Neuron (in vitro differentiated cells): ENCODE results near the gene PLA2G2C.

Source experiments
- H2AFZ ChIP-seq: one replicate; pipeline ENCODE4 v1.6.1; 2013; ENCODE audit warnings: low read depth, mild to moderate bottlenecking, inconsistent platforms, low read length, moderate library complexity
- H3K27me3 ChIP-seq: one replicate; pipeline ENCODE4 v1.6.1; 2013; ENCODE audit warnings: low read length; ENCODE audit not compliant: insufficient read depth
- H3K36me3 ChIP-seq: one replicate; pipeline ENCODE4 v1.6.1; 2013; ENCODE audit warnings: low read length; ENCODE audit not compliant: insufficient read depth
- H3K4me1 ChIP-seq: one replicate; pipeline ENCODE4 v1.6.1; 2013; ENCODE audit warnings: low read length; ENCODE audit not compliant: insufficient read depth
- H3K4me3 ChIP-seq: 2 replicates; pipeline ENCODE4 v1.5.1; 2013; ENCODE audit warnings: mild to moderate bottlenecking, low read length, moderate library complexity
- H3K9me3 ChIP-seq: one replicate; pipeline ENCODE4 v1.6.1; 2013; ENCODE audit warnings: low read length

The PLA2G2C gene

DNA sequence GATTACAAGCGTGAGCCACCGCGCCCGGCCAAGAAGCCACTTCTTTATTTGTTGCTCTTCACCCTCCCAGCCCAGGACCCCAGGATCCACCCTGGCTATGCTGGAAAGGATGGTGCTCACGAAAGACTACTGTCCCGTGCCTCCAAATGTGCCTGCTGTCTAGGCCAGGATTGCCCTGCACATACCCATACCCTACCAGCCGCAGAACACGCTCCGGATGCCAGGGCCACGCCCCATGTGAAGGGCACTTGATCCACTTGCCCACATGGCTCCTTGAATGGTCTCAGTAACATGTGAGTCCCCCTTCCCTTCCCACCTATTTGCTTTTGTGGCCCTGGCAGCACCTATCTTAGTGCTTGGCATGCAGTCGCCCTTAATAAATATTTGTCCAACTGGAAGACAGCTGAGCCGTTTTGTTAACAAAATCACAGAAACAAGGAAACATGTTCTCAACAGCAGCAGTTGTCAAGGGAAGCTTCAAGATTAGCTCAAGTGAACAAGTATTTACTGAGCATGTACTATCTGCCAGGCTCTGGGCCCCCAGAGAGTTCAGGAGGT, 14.2 kb downstream of the PLA2G2C start:
- peaks cover 18% of the 10 kb centered on the region for H3K27me3 ChIP-seq
- H2AFZ ChIP-seq: no peak overlapping the region
- no peaks in the 10 kb centered on the region for H3K36me3 ChIP-seq
- no peak overlapping the region for H3K4me3 ChIP-seq
- no peaks in the 10 kb centered on the region for H3K9me3 ChIP-seq
- no peaks in the 10 kb centered on the region for H3K4me1 ChIP-seq

DNA sequence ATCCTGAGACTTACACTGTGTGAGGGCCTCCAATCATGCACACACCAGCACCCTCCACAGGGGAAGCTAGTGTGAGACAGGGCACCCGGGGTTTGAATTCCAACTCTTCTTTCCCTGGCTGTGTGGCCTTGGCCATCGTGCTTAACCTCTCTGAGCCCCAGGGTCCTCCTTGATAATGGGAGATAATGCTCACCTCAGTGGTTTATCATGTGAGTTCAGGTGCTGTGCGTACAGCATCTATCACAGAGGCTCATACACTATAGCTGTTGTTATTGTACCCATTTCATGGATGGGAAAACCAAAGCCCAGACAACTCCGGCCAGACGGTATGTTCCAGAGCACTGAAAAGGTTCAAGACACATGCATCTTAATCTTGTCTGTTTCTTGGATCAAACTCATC, 16.4 kb downstream of the PLA2G2C start:
- H3K9me3 ChIP-seq: no peaks in the 10 kb centered on the region
- H3K4me1 ChIP-seq: no peaks in the 10 kb centered on the region
- H3K36me3 ChIP-seq: no peaks in the 10 kb centered on the region
- H3K27me3 ChIP-seq: peaks cover 8% of the 10 kb centered on the region
- H3K4me3 ChIP-seq: no peak overlapping the region
- H2AFZ ChIP-seq: no peak overlapping the region

DNA sequence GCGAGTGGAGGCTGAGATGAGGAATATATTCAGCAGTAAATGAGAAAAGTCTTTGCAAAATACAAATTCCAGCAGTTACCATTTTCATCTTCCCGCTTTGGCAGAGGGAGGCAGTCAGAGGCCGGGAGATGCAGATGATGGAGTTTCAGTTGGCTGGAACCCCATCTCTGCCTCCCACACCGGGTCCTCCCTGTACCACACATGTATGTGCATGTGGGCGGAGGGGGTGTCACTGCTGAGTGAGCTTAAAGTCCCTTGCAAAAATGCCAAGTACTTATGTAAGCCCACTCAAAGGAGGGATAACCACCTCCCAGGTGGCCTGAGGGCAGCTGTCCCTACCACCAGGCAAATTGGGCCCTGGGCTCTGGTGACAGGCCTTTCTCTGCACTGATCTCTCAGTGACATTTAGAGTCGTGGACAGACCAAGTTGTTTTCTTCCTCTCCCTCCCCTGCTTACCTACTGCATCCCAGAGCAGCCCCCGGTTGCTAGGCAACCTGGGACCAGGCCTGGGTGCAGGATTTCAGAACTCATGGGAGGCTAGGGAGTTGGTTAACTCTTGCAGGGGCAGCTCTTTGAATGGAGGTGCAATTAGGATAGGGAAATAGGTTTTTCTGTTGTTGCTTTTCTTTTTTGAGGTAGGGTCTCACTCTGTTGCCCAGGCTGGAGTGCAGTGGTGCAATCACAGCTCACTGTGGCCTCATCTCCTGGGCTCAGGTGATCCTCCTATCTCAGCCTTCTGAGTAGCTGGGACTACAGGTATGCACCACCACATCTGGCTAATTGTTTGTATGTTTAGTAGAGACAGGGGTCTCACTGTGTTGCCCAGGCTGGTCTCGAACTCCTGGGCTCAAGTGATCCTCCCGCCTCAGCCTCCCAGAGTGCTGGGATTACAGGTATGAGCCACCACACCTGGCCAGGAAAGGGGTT, 17.5 kb downstream of the PLA2G2C start:
- Histone ChIP-seq H2AFZ (no peak overlapping the region), H3K27me3 (peaks cover 12% of the 10 kb centered on the region), H3K36me3 (no peaks in the 10 kb centered on the region), H3K4me1 (no peaks in the 10 kb centered on the region), H3K4me3 (no peak overlapping the region), H3K9me3 (no peaks in the 10 kb centered on the region)

DNA sequence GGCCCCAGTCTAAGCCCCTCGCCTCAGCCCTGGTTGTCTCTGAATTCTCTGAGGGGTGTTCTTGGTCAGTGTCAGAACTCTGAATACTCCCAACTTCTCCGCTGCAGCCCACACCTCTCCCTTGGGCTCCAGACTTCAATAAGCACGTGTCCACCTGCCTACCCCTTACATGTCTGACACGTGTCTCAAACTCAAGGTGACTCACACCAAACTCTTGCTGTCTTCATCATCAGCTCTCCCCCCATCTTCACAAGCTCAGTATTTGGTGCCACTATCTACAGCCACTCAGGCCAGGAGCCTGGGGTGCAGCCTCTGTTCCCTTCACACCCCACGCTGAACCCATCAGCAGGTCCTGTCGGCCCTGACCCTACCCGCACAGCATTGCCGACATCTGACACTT, 19.2 kb downstream of the PLA2G2C start:
- H2AFZ ChIP-seq: no peak overlapping the region
- no peak overlapping the region for H3K4me3 ChIP-seq
- H3K27me3 ChIP-seq: peaks cover 12% of the 10 kb centered on the region
- H3K9me3 ChIP-seq: no peaks in the 10 kb centered on the region
- H3K36me3 ChIP-seq: no peaks in the 10 kb centered on the region
- H3K4me1 ChIP-seq: no peaks in the 10 kb centered on the region

- no peak overlapping the region for H2AFZ ChIP-seq
- no peaks in the 10 kb centered on the region for H3K9me3 ChIP-seq
- H3K4me3 ChIP-seq: no peak overlapping the region
- no peaks in the 10 kb centered on the region for H3K36me3 ChIP-seq
- H3K4me1 ChIP-seq: no peaks in the 10 kb centered on the region
- H3K27me3 ChIP-seq: peaks cover 12% of the 10 kb centered on the region
Observed at GRCh38 chr1:20166051-20166450, 20.3 kb downstream of the PLA2G2C start.

GRCh38 chr1:20165522-20165951, 20.8 kb downstream of the PLA2G2C start:
- no peak overlapping the region for H3K4me3 ChIP-seq
- H3K27me3 ChIP-seq: peaks cover 16% of the 10 kb centered on the region
- H3K36me3 ChIP-seq: no peaks in the 10 kb centered on the region
- H2AFZ ChIP-seq: no peak overlapping the region
- no peaks in the 10 kb centered on the region for H3K4me1 ChIP-seq
- H3K9me3 ChIP-seq: no peaks in the 10 kb centered on the region

DNA sequence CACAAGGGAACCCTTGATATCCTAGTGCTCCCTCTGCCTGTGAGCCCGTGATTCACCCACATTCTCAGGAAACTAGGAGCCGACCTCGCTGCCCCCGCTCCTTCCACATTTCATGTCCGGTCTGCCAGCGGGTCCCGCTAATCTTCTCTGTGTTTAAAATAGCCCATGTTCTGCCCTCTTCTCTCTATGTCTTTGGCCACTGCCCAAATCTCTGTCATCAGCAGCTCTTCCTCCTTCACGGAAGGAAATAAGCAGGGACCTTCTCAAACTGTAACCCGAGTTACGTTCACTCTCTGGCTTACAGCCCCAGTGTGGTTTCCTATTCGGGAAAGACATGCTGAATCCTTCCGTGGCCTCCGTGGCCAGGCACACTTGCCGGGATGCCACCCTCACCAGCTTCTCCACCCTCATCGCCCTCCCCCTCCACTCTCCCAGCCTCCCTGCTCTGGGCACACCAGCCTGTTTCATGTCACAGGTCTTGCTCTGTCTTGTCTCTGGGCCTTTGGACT, 21.6 kb downstream of the PLA2G2C start:
- H3K27me3 ChIP-seq: peaks cover 19% of the 10 kb centered on the region
- no peaks in the 10 kb centered on the region for H3K4me1 ChIP-seq
- no peak overlapping the region for H3K4me3 ChIP-seq
- H2AFZ ChIP-seq: no peak overlapping the region
- no peaks in the 10 kb centered on the region for H3K9me3 ChIP-seq
- no peaks in the 10 kb centered on the region for H3K36me3 ChIP-seq

DNA sequence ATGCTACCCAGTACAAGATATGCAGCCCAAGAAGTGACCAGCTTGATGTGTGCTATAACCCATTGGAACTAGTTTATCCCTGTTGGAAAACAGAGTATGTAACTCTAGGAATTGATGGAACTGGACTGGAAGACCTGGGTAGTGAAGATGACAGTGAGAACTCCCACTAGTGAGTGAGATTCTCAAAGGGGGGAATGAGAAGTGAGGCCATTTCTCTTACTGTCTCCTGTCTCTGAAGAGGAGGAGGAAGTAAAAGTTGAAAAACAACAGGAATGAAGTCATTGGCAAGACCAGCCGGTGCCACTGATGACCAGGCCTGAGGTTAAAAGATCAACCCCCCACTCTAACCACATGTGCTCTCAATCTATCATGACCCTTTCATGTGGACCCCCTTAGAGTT, 26.3 kb downstream of the PLA2G2C start:
- H3K36me3 ChIP-seq: no peaks in the 10 kb centered on the region

DNA sequence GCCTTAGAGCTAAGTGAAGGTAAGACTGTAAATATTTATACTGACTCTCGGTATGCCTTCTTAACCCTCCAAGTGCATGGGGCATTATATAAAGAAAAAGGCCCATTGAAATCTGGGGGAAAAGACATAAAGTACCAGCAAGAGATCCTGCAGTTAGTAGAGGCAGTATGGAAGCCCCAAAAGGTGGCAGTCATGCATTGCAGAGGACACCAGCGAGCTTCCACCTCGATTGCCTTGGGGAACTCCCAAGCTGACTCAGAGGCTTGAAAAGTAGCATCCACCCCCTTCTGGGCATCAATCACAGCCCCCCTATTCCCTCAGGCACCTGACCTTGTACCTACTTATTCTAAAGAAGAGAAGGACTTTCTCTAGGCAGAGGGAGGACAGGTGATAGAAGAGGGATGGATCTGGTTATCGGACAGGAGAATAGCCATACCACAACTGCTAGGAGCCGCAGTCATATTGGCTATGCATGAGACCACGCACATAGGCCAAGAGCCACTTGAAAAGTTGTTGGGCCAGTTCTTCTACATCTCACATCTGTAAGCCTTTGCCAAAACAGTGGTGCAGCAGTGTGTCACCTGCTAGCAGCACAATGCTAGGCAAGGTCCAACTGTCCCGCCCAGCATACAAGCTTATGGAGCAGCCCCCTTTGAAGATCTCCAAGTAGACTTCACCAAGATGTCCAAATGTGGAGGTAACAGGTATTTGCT, 27.8 kb downstream of the PLA2G2C start:
- Histone ChIP-seq H3K4me3 (no peak overlapping the region), H3K4me1 (no peaks in the 10 kb centered on the region), H3K9me3 (no peaks in the 10 kb centered on the region), H3K27me3 (peaks cover 7% of the 10 kb centered on the region), H2AFZ (no peak overlapping the region), H3K36me3 (no peaks in the 10 kb centered on the region)

More for the DNA sequence above, 26.3 kb downstream of the PLA2G2C start:
- H3K4me1 ChIP-seq: no peaks in the 10 kb centered on the region
- no peaks in the 10 kb centered on the region for H3K9me3 ChIP-seq
- no peak overlapping the region for H3K4me3 ChIP-seq
- H2AFZ ChIP-seq: no peak overlapping the region
- peaks cover 12% of the 10 kb centered on the region for H3K27me3 ChIP-seq

DNA sequence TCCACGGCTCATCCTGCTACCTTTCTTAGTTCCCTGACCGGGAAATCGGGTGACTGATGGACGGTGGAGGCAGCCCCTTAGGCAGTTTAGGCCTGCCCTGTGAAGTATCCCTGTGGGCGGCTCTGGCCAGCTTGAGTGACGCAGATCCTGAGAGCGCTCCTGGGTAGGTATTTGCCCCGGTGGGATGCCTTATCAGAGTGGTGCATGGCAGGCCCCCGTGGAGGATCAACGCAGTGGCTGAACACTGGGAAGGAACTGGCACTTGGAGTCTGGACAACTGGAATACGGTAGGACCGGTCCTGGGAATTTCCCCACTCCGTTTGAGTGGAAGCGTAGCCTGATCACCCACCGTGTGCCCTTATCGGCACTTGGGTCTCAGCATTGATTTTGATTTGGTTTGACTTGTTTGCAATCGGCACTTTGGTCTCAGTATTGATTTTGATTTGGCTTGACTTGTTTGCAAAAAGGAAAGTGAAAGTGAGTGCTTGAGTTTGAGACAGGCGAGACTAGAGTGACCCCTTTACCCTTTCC, 32.0 kb downstream of the PLA2G2C start:
- Histone ChIP-seq H3K4me3 (no peak overlapping the region), H2AFZ (no peak overlapping the region), H3K36me3 (no peaks in the 10 kb centered on the region), H3K27me3 (no peaks in the 10 kb centered on the region), H3K9me3 (no peaks in the 10 kb centered on the region), H3K4me1 (peaks cover 11% of the 10 kb centered on the region)

DNA sequence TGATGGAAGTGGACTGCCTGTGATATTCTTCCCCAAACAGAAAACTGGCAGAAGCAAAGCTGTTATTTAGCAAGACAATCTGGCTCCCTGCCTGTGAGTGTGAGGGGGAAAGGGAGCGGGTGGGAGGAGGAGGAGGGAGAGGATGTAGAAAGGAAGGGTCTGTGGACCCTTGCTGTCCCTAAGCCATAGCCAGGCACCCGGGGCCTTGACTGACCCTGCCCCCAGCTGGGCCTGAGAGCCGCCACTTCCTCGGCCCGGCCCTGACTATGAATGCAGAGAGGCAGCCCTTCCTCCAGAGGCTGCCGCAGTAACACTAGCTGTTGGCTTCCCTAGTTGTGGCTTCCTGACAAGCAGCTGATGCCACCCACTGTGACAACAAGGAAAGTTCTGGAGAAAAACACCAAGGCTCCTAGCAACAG, 33.3 kb downstream of the PLA2G2C start:
- H3K4me1 ChIP-seq: peaks cover 11% of the 10 kb centered on the region
- no peaks in the 10 kb centered on the region for H3K27me3 ChIP-seq
- H3K36me3 ChIP-seq: no peaks in the 10 kb centered on the region
- no peak overlapping the region for H3K4me3 ChIP-seq
- no peak overlapping the region for H2AFZ ChIP-seq
- H3K9me3 ChIP-seq: no peaks in the 10 kb centered on the region

DNA sequence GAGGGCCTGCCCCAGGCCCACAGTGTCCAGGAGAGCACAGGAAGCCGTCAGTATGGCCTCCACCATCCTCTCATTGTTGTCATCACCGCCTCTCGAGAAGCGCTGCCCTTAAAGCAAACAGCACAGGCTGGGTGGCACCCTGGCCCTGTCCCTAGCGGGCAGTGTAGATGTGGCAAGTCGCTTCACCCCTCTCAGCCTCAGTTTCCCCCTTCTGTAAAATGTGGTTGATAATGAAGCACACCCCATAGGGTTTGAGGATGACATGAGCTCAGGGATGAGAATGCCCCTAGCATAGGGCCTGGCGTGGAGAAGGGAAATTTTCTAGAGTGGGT, 33.8 kb downstream of the PLA2G2C start:
- Histone ChIP-seq H2AFZ (no peak overlapping the region), H3K4me3 (no peak overlapping the region), H3K4me1 (peaks cover 11% of the 10 kb centered on the region), H3K36me3 (no peaks in the 10 kb centered on the region), H3K9me3 (no peaks in the 10 kb centered on the region), H3K27me3 (no peaks in the 10 kb centered on the region)
